Activated CD4-positive, alpha-beta T cell treated with anti-CD3 and anti-CD28 coated beads for 48 hours (primary cell): ENCODE measurements around the gene GATD1.

Experiments used
- DNase-seq: peaks from one replicate; pipeline ENCODE4 v3.0.0-alpha.2; 2020

The GATD1 gene

DNA sequence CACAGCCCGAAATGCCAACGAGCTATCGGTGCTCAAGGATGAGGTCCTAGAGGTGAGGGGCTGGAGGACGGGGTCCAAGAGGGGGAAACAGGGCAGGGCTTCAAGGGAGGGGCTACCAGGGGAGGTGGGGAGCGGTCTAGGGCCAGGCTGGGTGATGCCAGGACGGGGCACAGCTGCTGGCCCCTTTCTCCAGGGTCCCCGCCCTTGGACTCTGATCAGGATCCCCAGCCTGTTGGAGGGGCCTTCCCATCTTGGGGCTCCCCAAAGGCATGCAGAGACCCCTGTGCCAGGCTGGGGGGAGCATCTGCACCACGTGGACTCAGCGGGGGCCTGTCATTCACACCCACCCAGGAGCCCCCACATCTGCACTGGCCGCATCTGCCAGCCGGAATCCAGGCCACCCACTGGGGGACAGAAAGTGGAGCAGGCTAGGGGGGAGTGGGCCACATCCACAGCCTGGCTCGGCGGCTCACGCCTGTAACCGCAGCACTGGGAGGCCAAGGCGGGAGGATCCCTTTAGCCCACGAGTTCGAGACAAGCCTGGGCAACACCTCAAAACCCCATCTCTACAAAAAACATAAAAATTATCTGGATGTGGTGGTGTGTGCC is 52.4 kb downstream of the GATD1 start:
- no peak for DNase-seq

DNA sequence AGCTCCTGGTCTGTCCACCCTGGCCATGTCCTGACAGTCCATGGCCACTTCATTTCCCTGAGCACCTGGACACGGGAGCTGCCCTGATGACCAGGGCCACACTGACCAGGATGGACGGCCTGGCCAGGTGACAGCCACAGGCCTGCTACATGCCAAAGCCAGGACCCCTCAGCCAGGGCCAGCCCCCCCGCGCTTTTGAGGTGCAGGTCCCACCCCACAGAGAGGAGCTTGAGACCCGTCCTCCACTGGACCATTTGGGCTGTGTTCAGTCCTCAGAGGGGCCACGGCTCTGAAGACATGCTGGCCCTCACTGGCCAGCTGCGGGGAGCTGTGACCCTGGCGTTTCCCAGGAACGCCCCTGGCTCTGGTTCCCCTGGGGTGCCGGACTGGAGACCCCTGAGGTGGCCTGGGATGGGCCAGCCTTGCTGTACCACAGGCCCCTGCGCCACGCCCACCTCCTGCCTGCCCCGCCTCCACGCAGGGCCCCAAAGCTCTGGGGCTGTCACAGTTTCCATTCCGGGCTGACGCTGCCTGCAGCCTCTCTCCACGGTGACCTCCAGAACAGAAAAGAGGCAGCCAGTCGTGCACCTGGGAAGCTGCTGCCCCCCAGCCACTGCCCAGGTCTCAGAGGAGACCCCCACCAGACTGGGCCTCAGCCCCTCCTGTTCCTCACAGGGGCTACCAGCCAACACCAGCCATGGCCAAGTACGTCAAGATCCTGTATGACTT is 53.1 kb downstream of the GATD1 start:
- DNase-seq = peak; percentile 41

DNA sequence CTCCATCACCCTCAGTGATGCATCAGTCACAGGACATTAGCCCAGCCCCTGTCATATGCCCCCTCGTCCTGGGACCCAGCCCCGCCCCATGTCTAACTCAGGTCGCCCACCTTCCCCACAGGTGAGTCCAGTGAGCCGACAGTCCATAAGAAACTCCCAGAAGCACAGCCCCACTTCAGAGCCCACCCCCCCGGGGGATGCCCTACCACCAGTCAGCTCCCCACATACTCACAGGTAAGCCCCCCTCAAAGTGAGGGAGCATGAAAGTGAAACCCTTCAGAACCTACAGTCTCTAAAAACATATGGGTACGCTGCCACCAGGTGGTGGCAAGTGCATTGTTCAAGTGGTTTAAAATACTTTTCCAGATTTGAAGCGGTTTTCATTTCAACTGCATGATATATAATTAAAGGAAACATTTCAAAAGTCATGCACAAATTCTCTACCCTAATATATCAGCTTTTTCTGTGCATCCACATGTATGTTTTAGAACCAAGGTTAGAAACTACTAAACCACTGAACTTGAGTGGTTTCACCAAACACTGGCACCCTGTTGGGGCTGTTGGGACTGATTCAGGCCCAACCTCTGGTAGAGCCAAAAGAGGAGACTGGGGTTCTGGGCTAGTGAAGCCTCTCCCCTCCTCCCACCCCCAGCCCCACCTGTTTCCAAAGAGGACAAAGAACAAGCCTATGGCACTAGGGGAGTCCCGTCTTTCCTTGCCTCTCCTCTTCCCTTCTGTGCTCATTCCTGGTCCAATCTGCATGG is 54.0 kb downstream of the GATD1 start:
- DNase-seq = peak; percentile 62

DNA sequence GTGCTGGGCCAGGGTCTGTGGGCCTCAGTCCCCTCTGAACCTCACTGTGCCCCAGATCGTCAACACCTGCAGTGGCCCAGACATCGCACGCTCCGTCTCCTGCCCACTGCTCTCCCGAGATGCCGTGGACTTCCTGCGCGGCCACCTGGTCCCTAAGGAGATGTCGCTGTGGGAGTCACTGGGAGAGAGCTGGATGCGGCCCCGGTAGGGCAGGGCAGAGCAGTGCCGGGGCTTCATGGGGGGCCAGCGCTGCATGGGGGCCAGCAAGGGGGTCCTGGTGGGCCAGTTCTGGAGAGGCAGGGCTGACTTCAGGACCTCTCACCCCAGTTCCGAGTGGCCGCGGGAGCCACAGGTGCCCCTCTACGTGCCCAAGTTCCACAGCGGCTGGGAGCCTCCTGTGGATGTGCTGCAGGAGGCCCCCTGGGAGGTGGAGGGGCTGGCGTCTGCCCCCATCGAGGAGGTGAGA is 54.9 kb downstream of the GATD1 start:
- DNase-seq = no peak

DNA sequence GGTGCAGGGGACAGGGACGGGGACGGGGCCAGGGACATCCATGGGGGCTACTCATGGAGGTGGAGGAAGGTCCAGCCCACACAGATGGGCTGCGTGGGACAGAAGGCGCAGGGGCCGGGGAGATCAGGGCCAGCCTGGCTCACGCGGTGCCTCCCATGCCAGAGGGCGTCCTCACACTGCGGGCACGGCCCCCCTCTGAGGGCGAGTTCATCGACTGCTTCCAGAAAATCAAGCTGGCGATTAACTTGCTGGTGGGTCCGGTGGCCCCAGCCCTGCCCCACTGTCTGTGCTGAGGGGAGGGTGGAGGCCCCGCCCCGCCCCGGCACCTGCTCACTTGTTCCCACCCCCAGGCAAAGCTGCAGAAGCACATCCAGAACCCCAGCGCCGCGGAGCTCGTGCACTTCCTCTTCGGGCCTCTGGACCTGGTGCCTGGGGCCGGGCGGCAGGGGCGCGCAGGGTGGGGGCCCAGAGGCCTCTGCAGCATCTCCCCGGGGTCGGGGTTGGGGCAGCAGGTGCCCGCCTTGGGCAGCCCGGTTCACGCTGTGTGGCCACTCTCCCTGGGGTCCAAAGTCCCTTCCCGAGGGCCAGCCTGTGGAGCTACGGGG is 55.4 kb downstream of the GATD1 start:
- DNase-seq = peak; percentile 65

DNA sequence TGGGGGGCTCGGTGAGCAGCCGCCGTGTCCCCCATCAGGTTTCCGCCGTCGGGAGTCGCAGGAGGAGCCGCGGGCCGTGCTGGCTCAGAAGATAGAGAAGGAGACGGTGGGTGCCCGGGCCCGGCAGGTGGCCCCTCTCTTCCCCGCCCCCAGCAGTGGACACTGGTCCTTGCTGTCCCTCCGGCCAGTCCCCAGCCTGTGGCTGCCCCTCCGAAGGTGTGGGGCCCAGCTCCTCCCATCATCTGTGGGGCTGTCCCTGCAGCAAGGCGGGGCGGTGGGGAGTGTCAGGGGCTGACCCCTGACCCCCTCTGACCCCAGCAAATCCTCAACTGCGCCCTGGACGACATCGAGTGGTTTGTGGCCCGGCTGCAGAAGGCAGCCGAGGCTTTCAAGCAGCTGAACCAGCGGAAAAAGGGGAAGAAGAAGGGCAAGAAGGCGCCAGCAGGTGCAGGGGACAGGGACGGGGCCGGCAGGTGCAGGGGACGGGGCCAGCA is 56.0 kb downstream of the GATD1 start:
- DNase-seq = no peak

DNA sequence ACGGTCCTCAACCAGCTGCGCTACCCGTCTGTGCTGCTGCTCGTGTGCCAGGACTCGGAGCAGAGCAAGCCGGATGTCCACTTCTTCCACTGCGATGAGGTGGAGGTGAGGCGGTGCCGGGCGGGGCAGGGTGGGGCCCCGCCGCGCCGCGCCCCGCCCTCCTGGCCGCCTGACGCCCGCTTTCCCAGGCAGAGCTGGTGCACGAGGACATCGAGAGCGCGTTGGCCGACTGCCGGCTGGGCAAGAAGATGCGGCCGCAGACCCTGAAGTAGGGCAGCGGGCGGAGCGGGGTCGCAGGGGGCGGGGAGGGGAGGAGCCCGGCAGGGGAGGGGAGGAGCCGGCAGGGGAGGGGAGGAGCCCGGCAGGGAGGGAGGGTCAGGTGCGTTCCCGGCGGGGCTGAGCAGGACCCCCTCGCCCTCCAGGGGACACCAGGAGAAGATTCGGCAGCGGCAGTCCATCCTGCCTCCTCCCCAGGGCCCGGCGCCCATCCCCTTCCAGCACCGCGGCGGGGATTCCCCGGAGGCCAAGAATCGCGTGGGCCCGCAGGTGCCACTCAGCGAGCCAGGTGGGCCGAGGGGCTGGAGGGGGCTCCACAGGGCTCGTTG is 56.5 kb downstream of the GATD1 start:
- DNase-seq = peak; percentile 40

DNA sequence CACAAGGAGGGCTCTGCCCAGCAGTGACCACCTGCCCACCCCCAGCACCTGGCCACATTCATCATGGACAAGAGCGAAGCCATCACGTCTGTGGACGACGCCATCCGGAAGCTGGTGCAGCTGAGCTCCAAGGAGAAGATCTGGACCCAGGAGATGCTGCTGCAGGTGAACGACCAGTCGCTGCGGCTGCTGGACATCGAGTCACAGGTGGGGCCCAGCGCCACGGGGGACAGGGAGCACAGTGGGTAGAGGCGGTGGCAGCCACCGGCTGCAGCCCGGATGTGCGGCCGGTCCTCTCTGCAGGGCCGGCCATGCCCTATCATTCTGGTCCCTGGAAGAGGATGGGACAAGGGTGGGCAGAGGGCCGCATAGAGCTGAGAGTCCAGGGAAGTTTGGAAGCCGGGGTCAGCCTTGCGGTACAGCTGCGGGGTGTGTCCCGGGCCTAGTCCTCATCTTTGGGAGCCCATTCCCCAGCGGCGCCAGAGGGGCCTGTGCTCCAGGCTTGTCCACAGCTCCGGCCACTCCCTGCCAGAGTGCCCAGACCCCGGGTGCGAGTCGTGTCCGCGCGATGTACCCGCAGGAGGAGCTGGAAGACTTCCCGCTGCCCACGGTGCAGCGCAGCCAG is 57.2 kb downstream of the GATD1 start:
- no peak for DNase-seq

DNA sequence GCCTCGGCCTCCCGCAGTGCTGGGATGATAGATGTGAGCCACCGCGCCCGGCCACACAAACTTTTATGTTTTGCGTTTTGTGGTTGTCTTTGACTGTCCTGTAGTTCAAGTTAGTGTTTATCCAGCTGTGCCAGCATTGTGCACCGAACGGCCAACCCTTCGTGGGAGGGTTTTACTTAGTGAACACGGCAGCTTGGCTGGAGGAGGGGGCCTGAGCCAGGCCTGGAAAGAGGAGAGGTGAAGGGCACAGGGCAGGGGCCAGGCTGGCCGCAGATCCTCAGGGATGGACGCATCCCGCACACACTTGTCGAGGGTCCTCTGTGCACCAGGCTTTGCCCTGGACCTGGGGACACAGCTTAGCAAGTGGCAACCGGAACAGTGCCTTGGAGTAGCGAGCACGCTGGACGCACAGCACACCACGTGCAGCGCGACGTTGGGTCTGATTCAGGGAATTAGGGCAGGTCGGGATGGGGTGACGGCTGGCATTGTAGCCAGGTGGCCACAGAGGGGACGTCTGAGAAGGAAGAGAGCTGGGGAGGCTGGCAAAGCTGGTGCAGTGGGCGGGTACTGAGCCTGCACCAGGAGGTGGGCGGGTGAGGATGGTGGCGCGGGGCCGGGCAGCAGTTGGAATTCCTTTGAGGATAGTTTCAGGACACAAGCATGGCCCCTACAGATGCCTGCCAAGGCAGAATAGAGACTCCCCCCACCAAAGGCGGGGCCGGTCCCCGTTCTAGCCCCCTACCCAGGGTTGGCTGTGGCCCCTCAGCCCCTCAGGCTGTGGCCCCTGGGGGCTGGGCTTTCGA is 57.9 kb downstream of the GATD1 start:
- DNase-seq = no peak
